HUDEP-2 (cell line): Measurements from ENCODE around the gene RAB11FIP4.

Source experiments
- DNase-seq, 76 experiments: peaks; one replicate each; lab custom pipeline; 2025; ENCODE audit not compliant: unreplicated experiment in 76 of 76; lab: John Stamatoyannopoulos, UW

Gene RAB11FIP4

DNA sequence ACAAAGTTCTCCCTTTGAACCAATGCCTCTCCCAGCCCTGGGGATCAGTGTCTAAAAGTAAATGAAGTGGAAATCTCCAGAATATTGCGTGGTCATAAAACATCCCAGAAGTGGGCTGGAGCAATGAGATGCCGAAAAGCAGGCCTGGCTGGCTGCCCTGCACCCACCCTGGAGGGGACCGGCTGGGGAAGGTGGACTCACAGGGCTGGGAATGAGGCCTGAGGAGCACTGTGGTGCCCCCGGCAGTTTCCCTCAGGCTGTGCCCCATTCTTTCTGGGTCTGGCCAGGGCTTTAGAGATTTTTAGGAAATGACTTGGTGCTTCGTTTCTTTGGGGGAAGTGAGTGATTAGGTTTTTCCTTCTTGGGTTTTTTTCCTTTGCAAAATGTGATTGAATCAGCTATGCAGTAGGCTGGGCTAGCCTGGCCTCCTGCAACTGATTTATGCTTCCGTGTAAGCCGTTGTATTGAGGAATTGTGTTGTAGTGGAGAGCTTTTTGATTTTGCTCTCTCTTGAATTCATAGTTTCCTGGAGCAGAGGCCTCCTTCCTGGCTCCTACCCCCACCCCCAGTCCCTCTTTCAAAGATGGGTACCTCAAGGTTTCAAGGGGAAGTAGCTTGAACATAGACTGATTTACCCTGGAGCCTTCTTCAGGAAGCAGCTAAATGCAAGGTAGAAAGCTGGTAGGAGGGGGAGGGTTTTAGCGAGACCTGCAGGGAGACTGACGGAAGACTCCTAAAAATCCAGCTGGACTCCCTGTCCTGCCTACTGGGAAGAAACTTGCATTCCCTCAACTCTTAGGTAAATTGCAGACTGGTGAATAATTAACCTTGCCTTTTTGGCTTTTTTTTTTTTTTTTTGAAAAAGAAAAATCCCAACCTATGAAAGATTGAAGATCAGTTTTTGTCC is 170.2 kb downstream of the RAB11FIP4 start:
- DNase-seq: no peak

DNA sequence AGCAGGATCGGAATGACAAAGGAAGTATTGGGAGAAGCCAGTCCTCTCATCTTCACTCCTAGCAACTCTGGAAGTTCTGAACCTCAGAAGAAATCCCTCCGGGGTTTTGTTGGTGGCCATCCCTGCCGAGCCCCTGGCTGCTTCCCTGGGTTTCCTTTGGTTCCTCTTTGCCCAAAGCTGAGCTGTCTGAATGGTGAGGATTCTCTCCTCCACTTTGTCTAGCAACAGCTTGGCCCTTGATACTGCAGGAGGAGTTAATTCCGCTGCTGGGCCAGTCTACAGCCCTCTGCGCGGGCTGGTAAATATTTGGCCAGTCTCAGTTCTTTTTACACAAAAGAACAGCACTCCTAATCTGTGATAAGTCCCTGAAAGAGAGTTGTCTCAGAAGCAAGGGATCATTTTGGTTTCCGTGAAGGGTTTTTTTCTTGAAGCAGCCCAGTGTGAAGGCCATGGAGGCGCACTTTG is 170.9 kb downstream of the RAB11FIP4 start:
- no peak for DNase-seq

DNA sequence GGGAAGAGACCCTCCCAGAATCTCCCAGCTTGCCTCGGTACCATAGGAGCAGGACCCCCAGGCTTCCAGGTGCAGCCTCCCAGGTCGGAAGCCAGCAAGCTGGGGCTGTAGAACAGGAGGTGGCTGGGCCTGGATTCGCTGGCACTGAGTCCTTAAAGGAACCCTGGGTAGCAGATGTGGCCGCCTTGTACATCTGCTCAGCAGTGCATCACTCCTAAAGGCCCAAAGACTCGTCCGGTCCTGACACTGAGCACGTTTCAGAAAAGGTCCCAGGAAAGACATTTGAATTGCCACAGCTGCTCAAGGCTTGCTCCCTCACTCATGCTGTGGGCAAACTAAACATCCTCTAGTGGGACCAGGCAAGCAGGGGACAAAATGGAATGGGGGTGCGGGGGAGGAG is 172.8 kb downstream of the RAB11FIP4 start:
- no peak for DNase-seq

DNA sequence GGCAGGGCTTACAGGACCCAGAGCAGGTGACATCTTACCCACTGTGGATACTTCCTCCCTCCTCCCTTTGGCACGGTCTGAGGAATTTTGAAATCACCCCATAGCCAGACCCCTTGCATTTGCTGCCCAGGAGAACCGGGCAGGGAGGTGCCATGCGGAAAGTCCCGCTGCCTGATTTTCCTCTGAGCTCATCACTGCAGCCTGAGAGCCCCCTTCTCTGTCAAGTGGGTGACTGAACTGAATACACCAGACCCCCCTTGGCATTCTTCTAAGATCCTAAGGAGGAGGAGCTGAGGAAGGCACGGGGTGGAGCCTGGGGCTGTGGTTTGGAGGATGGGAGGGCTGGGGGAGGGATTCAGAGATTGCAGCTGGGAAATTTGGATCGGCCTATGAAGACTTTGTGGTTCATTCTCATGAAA is 173.4 kb downstream of the RAB11FIP4 start:
- DNase-seq: no peak

DNA sequence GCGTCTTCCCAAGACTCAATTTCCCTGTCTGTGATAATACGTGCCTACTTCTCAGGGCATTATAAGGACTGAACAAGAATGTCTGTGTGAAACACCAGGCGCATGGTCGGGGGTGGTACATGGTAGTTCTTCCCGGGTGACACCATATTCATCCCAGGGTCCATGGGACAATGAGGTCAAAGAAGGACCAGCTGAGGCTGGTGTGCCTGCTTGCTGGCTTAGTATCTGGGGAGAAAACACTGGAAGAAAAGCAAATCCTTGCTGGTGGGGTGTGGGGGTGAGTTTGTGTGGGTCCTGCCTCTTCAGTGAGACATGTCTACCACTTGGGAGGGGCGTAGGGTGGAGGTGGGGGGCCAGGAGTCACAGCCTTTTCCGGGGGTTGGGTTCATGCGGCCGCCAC is 174.2 kb downstream of the RAB11FIP4 start:
- DNase-seq: no peak

DNA sequence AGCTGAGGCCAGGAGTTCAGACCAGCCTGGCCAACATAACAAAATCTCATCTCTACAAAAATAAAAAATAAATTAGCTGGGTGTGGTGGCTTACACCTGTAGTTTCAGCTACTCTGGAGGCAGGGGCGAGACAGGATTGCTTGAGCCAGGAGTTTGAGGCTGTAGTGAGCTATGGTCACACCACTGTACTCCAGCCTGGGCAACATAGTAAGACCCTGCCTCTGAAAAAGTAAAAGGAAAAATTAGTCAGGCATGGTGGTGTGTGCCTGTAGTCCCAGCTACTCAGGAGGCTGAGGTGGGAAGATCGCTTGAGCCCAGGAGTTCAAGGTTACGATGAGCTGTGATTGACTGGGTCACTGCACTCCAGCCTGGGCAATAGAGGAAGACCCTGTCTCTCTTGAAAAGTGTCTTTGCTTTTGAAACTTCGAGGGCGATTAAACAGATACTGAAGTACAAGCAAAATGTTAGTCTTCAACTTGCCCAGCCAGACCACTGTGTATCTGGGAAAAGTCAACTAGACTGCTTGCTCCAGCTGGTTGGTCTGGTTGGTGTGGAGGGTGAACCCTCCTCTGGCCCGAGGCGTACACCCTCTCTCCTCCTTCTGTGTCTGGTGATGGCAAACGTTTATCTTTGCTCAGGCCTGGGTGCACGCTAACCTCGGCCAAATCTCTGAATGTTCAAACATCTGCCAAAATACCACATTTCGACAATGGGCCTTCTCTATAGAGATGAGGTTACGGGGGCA is 174.9 kb downstream of the RAB11FIP4 start:
- DNase-seq: no peak

GRCh38 chr17:31566992-31567373 is 175.5 kb downstream of the RAB11FIP4 start:
- DNase-seq: no peak

DNA sequence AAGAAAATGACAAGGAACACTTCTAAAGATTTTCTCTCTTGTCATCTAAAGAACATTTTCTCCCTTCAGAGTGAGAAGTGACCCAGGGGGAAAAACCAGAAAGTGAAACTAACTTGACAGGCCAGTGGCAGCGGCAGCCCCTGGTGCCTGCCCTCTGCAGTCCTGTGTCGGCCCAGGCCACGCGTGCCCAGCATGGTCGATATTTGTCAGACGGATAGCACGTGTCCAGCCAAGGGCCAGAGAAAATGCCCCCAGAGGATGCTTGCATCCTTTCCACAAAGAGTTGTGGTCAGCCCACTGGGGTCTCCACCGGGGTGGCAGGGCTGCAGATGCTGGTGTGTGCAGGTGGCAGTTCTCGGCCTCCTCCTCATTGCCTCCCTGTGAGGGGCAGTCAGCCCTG is 176.6 kb downstream of the RAB11FIP4 start:
- no peak for DNase-seq

DNA sequence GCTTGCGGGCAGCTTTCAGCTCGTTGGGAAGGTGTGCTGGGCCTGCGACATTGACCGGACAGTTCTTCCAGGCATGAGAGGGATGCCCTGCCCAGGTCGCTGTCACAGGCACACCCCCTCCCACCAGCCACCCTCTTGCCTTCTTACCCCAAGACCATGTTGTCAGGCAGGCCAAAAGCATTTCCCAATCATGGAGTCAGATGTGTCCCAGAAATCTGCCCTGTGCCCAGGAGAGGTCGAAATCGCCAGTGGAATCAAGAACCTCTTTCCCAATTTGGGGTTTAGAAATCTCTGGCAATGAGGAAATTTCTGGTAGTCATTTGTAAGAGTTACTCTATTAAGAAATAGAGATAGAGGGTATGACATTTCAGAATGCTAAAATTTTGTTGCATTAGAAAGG is 177.1 kb downstream of the RAB11FIP4 start:
- no peak for DNase-seq

GRCh38 chr17:31570231-31570630 is 178.8 kb downstream of the RAB11FIP4 start:
- no peak for DNase-seq

DNA sequence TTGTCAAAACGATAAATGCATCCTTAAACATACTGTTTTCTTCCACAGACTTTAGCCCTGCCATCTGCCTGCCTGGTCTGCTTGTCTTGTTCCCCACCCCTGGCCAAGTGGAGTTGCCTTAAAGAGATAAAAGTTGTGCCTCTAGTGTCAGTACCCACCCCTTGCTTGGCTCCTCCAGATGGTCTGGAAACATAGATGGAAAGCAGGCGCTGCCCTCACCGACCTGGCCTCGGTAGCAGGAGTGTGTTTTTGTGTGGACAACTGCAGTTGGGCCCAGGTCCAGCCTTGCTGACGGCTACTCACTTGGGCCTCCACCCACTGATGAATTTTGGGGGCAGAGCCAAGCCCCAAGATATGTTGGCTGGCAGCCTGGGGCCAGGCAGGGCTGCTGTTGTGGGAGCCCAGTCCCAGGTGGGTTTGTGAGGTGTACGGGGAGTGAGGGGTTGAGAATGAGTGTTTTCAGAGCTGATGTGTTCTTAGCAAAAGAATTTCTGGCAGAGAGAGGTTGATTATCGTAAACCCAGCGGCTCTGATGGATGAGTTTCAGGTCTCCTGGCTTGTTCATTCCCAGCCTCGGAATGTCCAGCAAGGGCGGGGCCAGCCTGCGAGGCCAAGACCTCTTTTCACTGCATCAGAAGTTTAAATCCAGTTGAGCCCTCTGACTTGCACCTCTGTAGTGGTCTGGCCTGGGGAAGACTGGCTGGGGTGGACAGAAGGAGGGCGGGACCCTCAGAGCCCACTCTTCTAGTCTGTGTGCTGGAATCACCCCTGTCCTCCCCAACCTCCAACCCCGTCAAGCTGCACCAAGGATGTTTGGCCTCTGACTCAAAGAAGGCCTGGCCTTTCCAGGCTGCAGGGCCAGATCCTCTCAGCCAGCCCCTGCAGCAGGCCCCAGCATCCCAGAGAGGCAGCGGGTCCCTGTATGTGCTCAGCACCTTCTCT is 179.7 kb downstream of the RAB11FIP4 start:
- peak in 61 of 76 experiments; percentile 6 to 81 (median 45) for DNase-seq

DNA sequence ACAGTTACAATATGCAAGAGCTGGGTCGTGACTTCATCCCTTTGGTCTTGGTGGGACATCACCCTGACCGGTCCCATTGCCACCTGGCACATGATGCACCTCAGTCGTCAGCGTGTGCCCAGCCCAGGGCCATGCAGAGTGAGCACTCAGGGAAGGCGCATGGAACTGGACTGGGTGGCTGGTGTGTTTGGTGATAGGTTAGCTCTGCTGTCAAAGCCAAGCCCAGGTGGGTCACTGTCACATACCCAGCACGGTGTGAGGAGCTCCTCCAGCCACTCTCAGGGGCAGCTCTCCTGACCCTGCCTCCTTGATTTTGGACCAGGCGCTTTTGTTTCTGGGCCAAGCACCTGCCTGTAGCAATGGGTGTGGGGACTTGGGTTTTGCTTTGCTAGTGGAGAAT is 180.9 kb downstream of the RAB11FIP4 start:
- no peak for DNase-seq

DNA sequence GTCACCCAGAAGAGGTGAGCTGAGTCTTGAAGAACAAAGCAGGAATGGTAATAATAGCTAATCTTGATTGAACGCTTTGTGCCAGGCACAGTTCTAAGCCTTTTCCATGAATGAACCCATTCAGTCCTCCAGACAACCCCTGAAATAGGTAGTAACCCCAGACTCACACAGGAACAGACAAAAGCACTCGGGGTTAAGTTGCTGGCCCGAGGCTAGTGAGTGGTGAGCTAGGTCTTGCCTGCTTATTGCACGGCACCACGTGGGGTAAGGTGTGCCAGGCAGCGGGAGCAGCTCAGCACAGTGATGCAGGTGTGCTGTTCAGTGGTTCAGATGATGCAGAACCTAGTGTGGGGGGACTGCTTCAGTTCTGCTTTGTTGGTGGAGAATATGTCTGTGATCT is 181.6 kb downstream of the RAB11FIP4 start:
- DNase-seq: no peak

- DNase-seq: no peak
Observed at GRCh38 chr17:31573861-31574260, 182.4 kb downstream of the RAB11FIP4 start.

DNA sequence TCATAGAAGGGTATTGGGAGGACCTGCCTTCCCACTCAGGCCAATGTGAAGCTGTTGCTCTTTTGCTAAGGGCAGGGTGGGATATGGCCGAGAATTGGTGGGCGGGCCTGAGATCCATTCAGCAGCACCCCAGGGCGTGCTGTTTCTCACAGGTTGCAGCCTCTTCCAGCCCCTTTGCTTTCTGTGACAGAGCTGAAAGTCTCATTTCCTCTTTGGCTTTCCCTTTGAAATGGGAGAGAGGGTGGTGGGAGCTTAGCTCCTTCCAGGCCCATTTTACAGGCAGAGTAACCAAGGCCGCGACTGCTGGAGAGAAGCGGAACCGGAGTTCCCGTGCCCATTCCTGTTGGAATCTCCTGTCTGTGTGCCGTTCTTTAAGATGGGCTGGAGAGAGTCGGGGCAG is 183.0 kb downstream of the RAB11FIP4 start:
- no peak for DNase-seq

GRCh38 chr17:31575043-31575442 is 183.6 kb downstream of the RAB11FIP4 start:
- DNase-seq: no peak

- no peak for DNase-seq
Observed at GRCh38 chr17:31579265-31579664, 187.8 kb downstream of the RAB11FIP4 start.

GRCh38 chr17:31580316-31580705 is 188.8 kb downstream of the RAB11FIP4 start:
- DNase-seq: no peak

DNA sequence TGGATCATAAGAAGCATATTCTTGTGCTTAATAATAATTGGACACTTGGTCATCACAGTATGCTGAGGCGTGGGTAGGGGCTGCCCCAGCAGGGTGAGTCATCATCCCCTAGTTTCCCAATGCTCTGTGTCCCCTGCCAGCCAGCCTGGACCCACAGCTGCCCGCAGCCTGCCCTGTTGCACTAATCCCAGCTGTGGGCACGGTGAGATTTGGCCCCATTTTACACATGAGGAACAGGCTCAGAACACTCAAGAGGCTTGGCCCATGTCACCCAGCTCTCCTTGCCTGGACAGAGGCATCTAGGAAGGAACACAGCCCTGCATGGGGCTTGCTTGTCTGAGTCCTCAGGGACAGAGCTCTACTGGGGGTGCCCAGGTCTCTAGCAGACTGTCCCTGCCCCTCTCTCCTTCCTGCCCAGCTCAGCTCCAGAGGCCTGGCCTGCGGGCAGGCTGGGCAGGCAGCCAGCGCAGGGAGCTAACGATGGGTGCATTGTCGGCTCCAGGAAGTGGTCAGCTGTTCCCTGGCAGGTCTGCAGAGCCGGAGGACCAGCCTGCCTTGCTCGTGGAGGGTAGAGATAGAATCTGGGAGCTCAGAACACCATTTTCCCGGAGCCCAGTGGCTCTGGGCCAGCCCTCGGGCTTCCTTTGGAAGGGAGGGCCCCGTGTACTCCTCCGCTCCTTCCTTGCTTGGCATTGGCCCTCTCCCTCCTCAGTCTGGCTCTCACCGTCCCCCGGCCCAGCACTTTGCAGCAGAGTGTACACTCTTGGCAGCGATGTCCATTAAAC is 189.4 kb downstream of the RAB11FIP4 start:
- no peak for DNase-seq

GRCh38 chr17:31581491-31581890 is 190.0 kb downstream of the RAB11FIP4 start:
- DNase-seq: no peak
